Measurements from ENCODE around the gene PDLIM7.

Gene PDLIM7

DNA sequence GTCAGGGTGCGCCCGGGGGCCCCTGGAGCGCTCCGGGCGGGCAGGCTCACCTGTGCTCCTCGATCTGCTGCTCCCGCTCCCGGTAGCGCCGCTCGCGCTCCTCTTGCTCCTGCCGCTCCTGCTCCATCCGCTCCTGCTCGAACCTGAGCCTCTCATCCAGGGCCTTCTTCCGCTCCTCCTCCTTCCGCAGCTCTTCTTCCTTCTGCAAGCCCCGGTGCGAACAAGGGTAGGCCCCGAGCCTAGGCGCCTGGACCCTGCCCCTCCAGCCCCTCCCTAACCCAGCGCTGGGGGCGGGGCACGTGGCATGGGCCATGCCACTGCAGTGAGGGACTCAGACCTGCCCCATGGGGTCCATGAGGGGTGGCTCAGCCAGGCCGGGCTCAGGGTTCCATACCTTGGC, 30.5 kb downstream of the PDLIM7 start:
- Histone ChIP-seq H4K20me1 (ENCODE audit: insufficient read depth, low read length) (no peaks in the 10 kb centered on the region), H3K4me2 (ENCODE audit: low read length) (no peak overlapping the region), H3K4me3 (ENCODE audit: low read depth, low read length, poor library complexity, severe bottlenecking) (no peak overlapping the region), H3K9ac (ENCODE audit: low read length) (no peak overlapping the region), H3K27me3 (ENCODE audit: insufficient read depth, low read length) (no peaks in the 10 kb centered on the region), H3K4me1 (ENCODE audit: insufficient read depth, low read length, severe bottlenecking) (peaks cover 20% of the 10 kb centered on the region), H3K79me2 (ENCODE audit: insufficient read depth, low read length) (no peaks in the 10 kb centered on the region), H3K36me3 (ENCODE audit: insufficient read depth, low read length) (peaks cover 66% of the 10 kb centered on the region), H3K9me2 (ENCODE audit: low read depth, low read length) (no peaks in the 10 kb centered on the region), H3K27ac (ENCODE audit: low read depth, low read length, poor library complexity, severe bottlenecking) (no peak overlapping the region), H2AFZ (ENCODE audit: low read length) (no peak overlapping the region), H3K9me3 (ENCODE audit: low read length) (no peaks in the 10 kb centered on the region), H3F3A (ENCODE audit: insufficient read depth, low read length) (no peaks in the 10 kb centered on the region)
- TF ChIP-seq EZH2 (IDR thresholded peaks at IDR 0.05; ENCODE audit: borderline replicate concordance, low read length) = no peak
- TF ChIP-seq, protein P1, sequence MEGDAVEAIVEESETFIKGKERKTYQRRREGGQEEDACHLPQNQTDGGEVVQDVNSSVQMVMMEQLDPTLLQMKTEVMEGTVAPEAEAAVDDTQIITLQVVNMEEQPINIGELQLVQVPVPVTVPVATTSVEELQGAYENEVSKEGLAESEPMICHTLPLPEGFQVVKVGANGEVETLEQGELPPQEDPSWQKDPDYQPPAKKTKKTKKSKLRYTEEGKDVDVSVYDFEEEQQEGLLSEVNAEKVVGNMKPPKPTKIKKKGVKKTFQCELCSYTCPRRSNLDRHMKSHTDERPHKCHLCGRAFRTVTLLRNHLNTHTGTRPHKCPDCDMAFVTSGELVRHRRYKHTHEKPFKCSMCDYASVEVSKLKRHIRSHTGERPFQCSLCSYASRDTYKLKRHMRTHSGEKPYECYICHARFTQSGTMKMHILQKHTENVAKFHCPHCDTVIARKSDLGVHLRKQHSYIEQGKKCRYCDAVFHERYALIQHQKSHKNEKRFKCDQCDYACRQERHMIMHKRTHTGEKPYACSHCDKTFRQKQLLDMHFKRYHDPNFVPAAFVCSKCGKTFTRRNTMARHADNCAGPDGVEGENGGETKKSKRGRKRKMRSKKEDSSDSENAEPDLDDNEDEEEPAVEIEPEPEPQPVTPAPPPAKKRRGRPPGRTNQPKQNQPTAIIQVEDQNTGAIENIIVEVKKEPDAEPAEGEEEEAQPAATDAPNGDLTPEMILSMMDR (IDR thresholded peaks at IDR 0.05; ENCODE audit: low read length) = no peak

DNA sequence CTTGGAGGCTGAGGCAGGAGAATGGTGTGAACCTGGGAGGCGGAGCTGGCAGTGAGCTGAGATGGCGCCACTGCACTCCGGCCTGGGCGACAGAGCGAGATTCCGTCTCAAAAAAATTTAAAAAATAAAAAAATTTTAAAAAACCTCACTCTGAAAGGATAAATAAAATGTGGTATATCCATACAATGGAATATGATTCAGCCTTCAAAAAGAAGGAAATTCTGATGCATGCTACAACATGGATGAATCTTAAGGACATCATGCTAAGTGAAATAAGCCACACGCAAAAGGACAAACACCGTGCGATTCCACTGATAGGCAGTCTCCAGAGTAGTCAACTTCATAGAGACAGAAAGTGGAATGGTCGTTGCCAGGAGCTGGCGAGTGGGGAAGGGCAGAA, 32.4 kb downstream of the PDLIM7 start:
- H3K4me1 ChIP-seq (ENCODE audit: insufficient read depth, low read length, severe bottlenecking) = peaks cover 8% of the 10 kb centered on the region
- H3K79me2 ChIP-seq (ENCODE audit: insufficient read depth, low read length) = no peaks in the 10 kb centered on the region
- H3K4me3 ChIP-seq (ENCODE audit: low read depth, low read length, poor library complexity, severe bottlenecking) = no peak overlapping the region
- TF ChIP-seq, protein P1 (IDR thresholded peaks at IDR 0.05; ENCODE audit: low read length) = no peak
- no peak for TF ChIP-seq EZH2 (IDR thresholded peaks at IDR 0.05; ENCODE audit: borderline replicate concordance, low read length)
- H3K36me3 ChIP-seq (ENCODE audit: insufficient read depth, low read length) = peaks cover 61% of the 10 kb centered on the region
- H3K9ac ChIP-seq (ENCODE audit: low read length) = no peak overlapping the region
- H2AFZ ChIP-seq (ENCODE audit: low read length) = no peak overlapping the region
- no peaks in the 10 kb centered on the region for H3F3A ChIP-seq (ENCODE audit: insufficient read depth, low read length)
- H3K27me3 ChIP-seq (ENCODE audit: insufficient read depth, low read length) = no peaks in the 10 kb centered on the region
- H4K20me1 ChIP-seq (ENCODE audit: insufficient read depth, low read length) = no peaks in the 10 kb centered on the region
- H3K4me2 ChIP-seq (ENCODE audit: low read length) = no peak overlapping the region
- no peaks in the 10 kb centered on the region for H3K9me2 ChIP-seq (ENCODE audit: low read depth, low read length)
- H3K9me3 ChIP-seq (ENCODE audit: low read length) = no peaks in the 10 kb centered on the region
- H3K27ac ChIP-seq (ENCODE audit: low read depth, low read length, poor library complexity, severe bottlenecking) = no peak overlapping the region

DNA sequence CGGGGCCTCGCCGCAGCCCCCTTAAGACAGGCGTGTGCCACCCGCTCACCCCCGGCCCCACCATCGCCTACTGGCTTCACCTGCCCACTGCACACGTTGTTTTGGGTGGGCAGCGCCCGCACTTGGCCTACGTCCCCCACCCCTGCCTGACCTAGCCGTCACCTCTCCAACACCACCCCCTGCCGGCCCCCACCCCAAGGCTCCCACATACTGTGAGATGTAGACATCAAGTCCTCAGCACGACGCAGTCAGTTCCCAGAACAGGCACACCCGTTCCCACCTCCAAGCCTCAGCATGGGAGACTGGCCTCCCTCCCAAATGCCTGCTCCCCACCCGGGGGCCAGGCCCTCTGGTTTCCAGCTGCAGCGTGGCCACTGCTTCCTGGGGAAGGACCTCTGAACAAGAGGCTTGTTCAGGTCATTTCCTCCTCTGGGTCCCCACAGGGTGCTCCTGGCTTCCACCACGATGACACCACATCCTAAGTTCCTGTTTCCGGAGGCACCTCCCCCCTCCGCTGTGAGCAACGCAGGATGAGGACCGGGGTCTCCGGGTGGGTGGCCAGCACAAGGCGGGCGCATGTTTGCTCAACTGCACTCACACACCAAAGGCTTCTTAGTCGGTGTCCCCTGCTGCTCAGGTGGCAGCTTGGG, 35.3 kb downstream of the PDLIM7 start:
- H3K4me2 ChIP-seq (ENCODE audit: low read length) = no peak overlapping the region
- peaks cover 68% of the 10 kb centered on the region for H3K36me3 ChIP-seq (ENCODE audit: insufficient read depth, low read length)
- H3K27ac ChIP-seq (ENCODE audit: low read depth, low read length, poor library complexity, severe bottlenecking) = no peak overlapping the region
- no peak overlapping the region for H2AFZ ChIP-seq (ENCODE audit: low read length)
- H3K9ac ChIP-seq (ENCODE audit: low read length) = no peak overlapping the region
- no peaks in the 10 kb centered on the region for H4K20me1 ChIP-seq (ENCODE audit: insufficient read depth, low read length)
- TF ChIP-seq, protein P1 (IDR thresholded peaks at IDR 0.05; ENCODE audit: low read length) = no peak
- no peak for TF ChIP-seq EZH2 (IDR thresholded peaks at IDR 0.05; ENCODE audit: borderline replicate concordance, low read length)
- H3F3A ChIP-seq (ENCODE audit: insufficient read depth, low read length) = no peaks in the 10 kb centered on the region
- H3K9me2 ChIP-seq (ENCODE audit: low read depth, low read length) = no peaks in the 10 kb centered on the region
- H3K4me3 ChIP-seq (ENCODE audit: low read depth, low read length, poor library complexity, severe bottlenecking) = no peak overlapping the region
- H3K9me3 ChIP-seq (ENCODE audit: low read length) = no peaks in the 10 kb centered on the region
- no peaks in the 10 kb centered on the region for H3K27me3 ChIP-seq (ENCODE audit: insufficient read depth, low read length)
- H3K79me2 ChIP-seq (ENCODE audit: insufficient read depth, low read length) = no peaks in the 10 kb centered on the region
- peaks cover 3% of the 10 kb centered on the region for H3K4me1 ChIP-seq (ENCODE audit: insufficient read depth, low read length, severe bottlenecking)

Measured in OCI-LY1 (cell line).